ENCODE measurements around the gene MSANTD1.
A peak's percentile ranks its signal among the peaks of the same experiment; 100 is the strongest.

Gene MSANTD1

GRCh38 chr4:3286335-3287175, 37.6 kb downstream of the MSANTD1 start:
- FAIRE-seq = peak; percentile 84
- peak; percentile 78 for DNase-seq (ENCODE audit: insufficient read length, low spot score)

- FAIRE-seq = no peak
Observed at GRCh38 chr4:3287271-3287971, 38.5 kb downstream of the MSANTD1 start.

GRCh38 chr4:3287972-3288570, 39.1 kb downstream of the MSANTD1 start:
- no peak for DNase-seq (ENCODE audit: insufficient read length, low spot score)
- FAIRE-seq = no peak

More at GRCh38 chr4:3287271-3287971, 38.5 kb downstream of the MSANTD1 start:
- no peak for DNase-seq (ENCODE audit: insufficient read length, low spot score)

DNA sequence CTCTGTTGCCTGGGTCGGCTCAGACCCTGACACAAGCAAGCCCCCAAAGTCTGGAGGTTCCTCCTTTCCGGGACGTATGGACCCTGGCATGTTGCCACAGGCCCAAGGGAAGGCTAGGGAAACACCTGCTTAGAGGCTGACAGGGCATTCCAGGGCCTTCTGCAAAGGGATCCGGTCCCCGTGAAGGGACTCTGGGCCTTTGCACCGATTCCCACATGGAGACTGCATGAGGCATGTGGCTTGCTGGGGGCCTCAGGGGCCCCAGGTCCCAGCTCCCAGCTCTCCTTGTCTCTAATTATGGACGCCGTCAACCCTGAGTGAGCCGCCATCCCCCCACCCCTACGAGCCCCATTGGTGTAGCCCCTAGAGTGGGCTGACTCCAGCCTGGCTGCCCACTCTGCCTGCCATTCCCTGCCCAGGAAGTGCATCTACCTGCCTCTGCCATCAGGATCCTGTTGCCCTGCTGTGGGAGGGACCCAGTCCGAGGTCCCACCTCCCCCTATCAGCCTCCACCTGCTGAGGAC, 39.7 kb downstream of the MSANTD1 start:
- FAIRE-seq (no peak), DNase-seq (ENCODE audit: insufficient read length, low spot score) (no peak)

- DNase-seq (ENCODE audit: insufficient read length, low spot score) = no peak
- no peak for FAIRE-seq
Observed at GRCh38 chr4:3290476-3290875, 41.5 kb downstream of the MSANTD1 start.

DNA sequence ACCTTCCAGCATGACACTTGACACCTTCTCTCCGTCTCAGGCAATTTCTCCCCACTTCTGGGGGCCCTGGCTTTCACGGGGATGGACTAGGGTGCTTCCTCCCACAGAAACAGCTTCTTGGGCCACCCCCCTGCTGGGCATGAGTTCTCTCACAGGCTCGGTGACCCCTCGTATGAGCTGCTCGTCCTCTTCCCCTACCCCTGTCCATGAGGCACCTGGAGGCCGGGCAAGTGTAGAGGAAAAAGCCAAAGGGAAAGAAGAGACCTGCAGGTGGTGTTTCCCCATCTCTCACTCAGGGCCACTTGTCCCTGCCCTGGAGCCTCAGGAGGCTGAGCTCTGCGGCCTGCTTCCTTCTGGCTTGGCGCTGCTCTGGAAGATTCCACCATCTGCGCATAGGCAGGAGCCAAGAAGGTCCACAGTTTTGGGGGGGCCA, 41.9 kb downstream of the MSANTD1 start:
- DNase-seq (ENCODE audit: insufficient read length, low spot score) (no peak), FAIRE-seq (no peak)

DNA sequence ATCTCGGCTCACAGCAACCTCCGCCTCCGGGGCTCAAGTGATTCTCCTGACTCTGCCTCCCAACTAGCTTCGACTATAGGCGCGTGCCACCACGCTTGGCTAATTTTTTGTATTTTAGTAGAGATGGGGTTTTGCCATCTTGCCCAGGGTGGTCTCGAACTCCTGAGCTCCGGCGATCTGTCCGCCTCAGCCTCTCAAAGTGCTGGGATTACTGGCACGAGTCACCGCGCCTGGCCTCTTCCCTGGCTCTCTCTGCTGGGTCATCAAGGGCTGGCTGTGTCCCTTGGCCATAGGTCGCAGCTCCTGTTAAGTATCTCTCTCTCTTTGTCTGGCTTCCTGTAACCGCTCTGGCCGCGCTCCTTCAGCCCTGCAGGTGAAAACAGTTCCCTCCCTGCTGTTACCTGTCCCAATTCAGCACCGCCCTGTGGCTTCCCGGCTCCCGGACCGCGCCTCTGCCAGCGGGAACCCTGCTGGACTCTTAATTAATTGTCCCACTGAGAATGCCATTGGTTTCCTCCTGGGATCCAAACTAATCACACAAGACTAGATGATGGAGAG, 42.5 kb downstream of the MSANTD1 start:
- no peak for DNase-seq (ENCODE audit: insufficient read length, low spot score)
- peak; percentile 35 for FAIRE-seq

DNA sequence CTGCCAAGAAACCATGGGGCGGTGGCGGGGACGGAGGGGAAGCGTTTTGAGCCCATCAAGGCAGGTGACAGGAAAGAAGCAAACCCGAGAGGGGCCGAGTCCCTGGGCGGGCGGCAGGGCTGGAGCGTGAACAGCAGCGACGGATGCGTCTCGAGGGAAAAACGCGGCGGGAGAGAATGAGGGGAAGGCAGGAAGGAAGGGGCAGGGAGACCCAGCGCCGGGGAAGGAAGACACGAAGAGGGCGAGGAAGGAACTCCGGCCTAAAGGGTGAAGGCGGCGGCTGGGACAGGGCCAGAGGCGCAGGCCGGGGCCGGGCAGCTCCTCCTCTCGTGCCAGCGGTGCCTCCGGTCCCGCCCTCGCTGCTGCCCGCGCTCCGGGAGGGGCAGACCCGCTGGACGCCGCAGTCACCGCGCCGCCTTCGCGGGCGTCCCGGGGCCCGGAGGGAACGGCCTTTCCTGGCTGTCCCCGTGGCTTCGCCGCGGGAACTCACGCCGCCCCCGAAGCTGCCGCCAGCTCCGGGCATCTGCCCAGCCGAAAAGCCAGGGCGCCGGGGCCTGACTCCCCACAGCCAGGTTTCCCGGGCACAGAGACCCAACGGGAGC, 43.1 kb downstream of the MSANTD1 start:
- FAIRE-seq (peak; percentile 37), DNase-seq (ENCODE audit: insufficient read length, low spot score) (no peak)

GRCh38 chr4:3292571-3293400, 43.8 kb downstream of the MSANTD1 start, which contains the start of gene RGS12:
Gene RGS12 (plus strand): TSS chr4:3293021. CDS start chr4:3316171, 23,150 bp downstream.
- FAIRE-seq = peak; percentile 81
- DNase-seq (ENCODE audit: insufficient read length, low spot score) = peak; percentile 100

DNA sequence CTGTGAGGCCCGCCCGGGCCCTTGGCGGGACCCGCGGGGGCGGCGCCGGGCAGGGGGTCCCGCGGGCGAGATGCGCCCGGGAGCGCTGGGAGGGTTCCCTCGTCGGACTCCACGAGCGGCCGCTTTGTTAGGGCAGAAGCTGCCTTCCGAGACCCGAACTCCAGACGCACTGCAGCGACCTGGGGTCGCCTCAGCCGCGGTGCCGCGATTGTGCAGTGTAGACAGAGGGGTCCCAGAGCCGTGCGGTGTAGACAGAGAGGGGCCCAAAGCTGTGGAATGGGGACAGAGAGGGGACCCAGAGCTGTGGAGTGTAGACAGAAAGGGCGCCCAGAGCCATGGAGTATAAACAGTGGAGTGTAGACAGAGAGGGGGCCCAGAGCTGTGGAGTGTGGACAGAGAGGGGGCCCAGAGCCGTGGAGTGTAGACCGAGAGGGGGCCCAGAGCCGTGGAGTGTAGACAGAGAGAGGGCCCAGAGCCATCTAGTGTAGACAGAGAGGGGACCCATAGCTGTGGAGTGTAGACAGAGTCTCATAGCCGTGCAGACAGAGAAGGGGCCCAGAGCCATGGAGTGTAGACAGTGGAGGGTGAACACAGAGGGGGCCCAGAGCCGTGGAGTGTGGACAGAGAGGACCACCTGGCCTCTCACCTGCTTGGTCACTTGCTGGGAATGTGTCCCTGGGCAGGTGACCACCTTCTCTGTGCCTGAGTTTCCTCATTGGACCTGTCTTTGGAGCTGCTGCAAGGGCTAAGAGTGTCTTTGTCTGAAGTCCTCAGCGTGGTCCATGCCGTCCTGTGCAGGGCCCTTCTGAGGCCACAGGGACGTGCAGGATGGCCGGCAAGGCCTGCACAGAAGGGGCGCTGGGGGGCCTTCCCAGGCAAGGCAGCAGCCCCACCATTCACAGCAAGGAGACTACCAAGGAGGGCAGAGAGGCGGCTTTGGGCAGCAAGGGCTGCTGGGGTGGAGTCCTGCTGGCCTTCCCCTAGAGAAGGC, 44.7 kb downstream of the MSANTD1 start:
- FAIRE-seq (no peak), DNase-seq (ENCODE audit: insufficient read length, low spot score) (no peak)

DNA sequence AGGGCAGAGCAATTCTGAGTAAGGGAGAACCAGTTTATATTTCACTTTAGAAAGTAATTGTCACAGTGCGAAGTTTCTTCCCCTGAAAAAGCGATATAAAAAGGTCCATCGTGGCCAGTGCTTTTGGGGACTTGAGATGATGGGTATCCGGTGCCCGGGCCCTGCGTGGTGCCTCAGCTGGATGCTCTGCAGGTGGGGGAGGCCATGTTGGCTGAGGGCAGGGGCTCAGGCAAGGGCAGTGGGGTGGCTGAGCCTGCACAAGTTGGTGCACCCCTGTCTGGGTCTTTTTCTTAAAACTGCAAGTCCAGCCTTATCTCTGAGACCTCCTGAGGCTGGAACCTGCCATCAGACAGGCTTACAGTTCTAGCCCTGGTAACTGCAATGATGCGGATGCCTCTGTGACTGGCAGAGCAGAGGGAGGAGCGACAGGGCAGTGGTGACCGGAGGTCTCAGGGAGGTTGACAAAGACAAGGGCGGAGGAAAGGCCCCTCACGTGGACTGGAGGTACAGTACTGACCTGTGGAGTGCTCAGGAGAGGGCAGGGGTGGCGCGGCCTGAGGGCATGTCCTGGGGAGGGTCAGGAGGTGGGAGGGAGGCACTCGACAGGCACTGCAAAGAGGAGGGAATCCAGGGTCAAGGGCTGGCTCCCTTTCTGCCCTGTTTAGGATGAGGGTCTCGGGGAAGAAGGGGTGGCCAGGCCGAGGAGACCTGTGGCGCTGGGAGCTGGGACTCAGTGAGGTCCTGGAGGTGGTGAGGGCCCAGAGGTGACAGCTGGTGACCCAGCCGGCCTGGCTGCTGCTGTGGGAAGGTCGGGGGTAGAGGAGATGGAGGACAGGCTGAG, 45.7 kb downstream of the MSANTD1 start:
- DNase-seq (ENCODE audit: insufficient read length, low spot score) = no peak
- no peak for FAIRE-seq

GRCh38 chr4:3295837-3296624, 47.1 kb downstream of the MSANTD1 start:
- DNase-seq (ENCODE audit: insufficient read length, low spot score) (no peak), FAIRE-seq (no peak)

GRCh38 chr4:3296651-3297050, 47.7 kb downstream of the MSANTD1 start:
- FAIRE-seq (no peak), DNase-seq (ENCODE audit: insufficient read length, low spot score) (no peak)

DNA sequence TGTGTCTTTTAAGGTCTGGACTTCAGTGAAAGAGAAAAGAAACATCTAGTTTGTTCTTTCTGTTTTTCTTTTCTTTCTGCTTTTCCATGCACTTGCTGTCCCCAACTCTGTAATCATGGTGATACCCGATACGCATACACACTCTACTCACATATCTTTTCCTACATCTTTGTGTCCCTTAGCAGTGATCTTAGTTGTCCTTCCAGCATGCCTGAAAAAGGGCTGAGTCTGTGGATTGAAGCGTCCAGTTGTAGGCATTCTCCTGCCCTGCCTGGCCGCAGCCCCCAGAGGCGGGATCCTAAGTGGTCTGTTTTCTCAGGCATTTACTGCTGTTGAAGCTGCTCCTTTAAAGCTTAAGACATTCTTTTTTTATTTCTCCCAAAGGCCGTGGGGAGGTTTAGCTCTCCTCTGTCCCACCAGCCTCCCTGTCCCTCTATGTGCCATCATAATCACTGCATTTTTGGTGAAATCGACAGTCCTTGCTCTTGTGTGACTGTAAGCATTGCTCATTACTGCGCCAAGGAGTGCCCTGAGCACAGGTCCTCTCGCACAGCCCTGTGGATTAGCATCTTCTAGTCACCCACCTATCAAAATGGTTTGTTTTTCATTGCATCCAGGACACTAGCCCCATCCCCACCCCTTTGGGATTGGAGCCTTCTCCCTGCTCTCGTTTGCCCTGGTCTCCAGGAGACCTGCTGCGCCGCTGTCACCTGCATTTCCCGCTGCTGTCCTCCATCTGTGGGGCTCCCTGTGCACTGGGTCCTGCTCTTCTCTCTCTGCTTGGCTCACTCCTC, 48.3 kb downstream of the MSANTD1 start:
- DNase-seq (ENCODE audit: insufficient read length, low spot score) (no peak), FAIRE-seq (no peak)

DNA sequence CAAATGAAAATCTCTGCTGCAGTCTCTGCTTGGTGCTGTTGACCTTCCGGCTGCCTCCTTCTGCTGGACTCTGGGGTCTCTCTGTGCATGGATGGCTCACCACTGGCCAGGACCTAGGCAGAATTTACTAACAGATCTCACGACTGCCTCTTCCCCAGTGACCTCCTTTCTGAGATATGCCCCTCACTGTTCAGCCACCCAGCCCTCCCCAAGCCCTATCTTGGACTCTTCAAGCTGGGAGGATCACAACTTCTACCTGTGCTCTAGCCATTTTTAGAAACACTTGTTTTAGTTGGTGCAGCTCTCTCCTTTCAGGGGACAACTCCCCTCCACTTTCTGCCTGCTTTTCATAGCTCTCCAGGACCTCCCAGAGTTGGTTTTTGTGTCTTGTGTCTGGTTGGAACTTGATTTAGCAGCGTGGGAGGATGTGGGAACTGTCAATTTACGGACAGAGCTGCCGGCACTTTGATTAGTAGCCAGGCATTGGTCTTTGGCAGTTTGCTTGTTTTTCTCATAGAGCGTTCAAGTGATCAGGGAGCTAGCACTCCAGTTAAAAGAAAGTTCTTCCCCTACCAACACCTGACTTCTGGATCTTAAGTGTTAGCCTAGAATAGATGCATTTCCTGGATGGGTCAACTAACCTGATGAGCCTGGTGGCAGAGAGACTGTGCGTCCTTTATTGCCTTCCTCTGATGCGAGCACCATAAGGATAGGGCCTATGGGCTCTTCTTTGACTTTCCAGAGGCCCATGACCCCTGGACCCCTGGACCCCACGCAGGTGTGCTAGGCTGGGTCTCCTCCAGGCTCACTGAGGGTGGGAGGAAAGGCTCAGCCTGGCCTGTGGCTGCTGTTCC, 50.4 kb downstream of the MSANTD1 start:
- DNase-seq (ENCODE audit: insufficient read length, low spot score) = no peak

More for the DNA sequence above, 50.4 kb downstream of the MSANTD1 start:
- no peak for FAIRE-seq
